ENCODE data around the gene PAQR4. TPM values are rescaled to one million over a fixed set of nuclear protein-coding genes. Genes with fewer than 3 reads are reported as not detected.

The PAQR4 gene
- polyA plus RNA-seq (2012; rRNA removed), result 8.4 and 8.8 TPM in 2 replicates
- polyA plus RNA-seq (2012; cell fraction: cytosol; rRNA removed), result 4.6 and 7.1 TPM in 2 replicates
- polyA plus RNA-seq (2012; cell fraction: nucleus; rRNA removed), result 12.8 and 17.6 TPM in 2 replicates

DNA sequence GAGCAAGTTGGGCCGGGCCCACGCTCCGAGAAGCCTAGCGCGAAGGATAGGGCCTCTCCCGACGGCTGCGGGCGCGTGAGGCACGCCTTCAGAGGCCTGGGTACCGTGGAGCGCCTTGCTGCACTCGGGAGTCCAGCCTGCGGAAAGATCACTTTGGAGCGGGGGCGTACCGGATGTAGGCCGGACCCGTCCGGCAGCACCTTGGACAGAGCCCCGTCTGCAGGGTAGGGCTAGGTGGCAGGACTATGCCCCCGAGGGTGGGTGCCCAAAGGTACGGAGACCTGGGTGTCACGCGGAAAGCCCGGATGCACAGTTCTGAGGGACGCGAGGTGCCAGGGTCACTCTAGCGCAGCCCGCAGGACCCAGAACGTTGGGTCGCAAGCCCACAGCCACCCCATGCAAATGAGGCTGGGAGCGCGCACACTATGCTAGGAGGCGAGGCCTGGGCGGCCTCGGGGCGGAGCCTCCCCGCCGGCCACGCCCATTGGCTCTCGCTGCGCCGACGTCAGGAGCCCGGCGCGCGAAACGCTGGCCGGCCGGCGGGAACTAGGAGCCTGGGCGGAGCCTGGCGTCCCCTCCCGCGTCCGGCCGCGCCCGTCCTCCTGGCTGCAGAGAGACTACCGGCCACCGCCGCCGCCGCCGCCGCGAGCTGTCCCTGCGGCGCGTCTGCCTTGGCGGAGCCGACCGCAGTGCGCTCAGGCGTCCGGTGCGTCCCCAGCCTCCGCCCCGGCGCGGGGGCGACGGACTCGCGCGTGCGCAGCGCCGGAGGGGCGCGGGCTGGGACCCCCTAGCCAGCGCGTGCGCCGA is at the start of gene PAQR4:
TSS of gene PAQR4 (plus strand) at position 611 of the 807 bp plus-strand sequence. CDS start 327 bp downstream, outside the sequence.
- CTCF ChIA-PET, result interaction anchor here (0.6 to 1.7 kb wide), 7 partner anchors 8 to 191 kb away, joined by 3 to 7 read pairs (median 4); no protein-coding TSS in a partner anchor
- 58% methylated on average over 11 of the region's 98 CpGs for WGBS (ENCODE audit: low lambda C conversion rate)

More for the DNA sequence above, at the start of gene PAQR4:
- TF ChIP-seq, protein P1, sequence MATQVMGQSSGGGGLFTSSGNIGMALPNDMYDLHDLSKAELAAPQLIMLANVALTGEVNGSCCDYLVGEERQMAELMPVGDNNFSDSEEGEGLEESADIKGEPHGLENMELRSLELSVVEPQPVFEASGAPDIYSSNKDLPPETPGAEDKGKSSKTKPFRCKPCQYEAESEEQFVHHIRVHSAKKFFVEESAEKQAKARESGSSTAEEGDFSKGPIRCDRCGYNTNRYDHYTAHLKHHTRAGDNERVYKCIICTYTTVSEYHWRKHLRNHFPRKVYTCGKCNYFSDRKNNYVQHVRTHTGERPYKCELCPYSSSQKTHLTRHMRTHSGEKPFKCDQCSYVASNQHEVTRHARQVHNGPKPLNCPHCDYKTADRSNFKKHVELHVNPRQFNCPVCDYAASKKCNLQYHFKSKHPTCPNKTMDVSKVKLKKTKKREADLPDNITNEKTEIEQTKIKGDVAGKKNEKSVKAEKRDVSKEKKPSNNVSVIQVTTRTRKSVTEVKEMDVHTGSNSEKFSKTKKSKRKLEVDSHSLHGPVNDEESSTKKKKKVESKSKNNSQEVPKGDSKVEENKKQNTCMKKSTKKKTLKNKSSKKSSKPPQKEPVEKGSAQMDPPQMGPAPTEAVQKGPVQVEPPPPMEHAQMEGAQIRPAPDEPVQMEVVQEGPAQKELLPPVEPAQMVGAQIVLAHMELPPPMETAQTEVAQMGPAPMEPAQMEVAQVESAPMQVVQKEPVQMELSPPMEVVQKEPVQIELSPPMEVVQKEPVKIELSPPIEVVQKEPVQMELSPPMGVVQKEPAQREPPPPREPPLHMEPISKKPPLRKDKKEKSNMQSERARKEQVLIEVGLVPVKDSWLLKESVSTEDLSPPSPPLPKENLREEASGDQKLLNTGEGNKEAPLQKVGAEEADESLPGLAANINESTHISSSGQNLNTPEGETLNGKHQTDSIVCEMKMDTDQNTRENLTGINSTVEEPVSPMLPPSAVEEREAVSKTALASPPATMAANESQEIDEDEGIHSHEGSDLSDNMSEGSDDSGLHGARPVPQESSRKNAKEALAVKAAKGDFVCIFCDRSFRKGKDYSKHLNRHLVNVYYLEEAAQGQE (IDR thresholded peaks at IDR 0.05; ENCODE audit: low read depth, low read length), result peak; percentile 99
- peak; percentile 35; the same call in 1 of the 2 replicates for TF ChIP-seq RFX5 (IDR thresholded peaks at IDR 0.05; ENCODE audit: low read length)
- TF ChIP-seq ELF1 (IDR thresholded peaks at IDR 0.05), result no peak
- TF ChIP-seq NRF1 (IDR thresholded peaks at IDR 0.05; ENCODE audit: low read depth, low read length), result peak; percentile 61
- TF ChIP-seq, protein P2, sequence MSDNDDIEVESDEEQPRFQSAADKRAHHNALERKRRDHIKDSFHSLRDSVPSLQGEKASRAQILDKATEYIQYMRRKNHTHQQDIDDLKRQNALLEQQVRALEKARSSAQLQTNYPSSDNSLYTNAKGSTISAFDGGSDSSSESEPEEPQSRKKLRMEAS (IDR thresholded peaks at IDR 0.05; ENCODE audit: low read depth), result peak; percentile 41; the same call in 1 of the 2 replicates
- TF ChIP-seq GABPA (IDR thresholded peaks at IDR 0.05; ENCODE audit: low read depth), result peak; percentile 30; the same call in 1 of the 2 replicates
- peak; percentile 42 for TF ChIP-seq MXI1 (IDR thresholded peaks at IDR 0.05; ENCODE audit: low read depth, low read length)
- TF ChIP-seq SIN3A (IDR thresholded peaks at IDR 0.05; ENCODE audit: borderline replicate concordance, low read depth, low read length), result peak; percentile 65; the same call in 1 of the 2 replicates
- TF ChIP-seq POLR2AphosphoS5 (IDR thresholded peaks at IDR 0.05; ENCODE audit: low read depth, low read length), result no peak
- Histone ChIP-seq H4K20me1 (ENCODE audit: insufficient read depth) (peaks cover 31% of the 10 kb centered on the region; the same call in 1 of the 2 replicates), H3F3A (replicated peaks; ENCODE audit: insufficient read depth) (peaks cover 8% of the 10 kb centered on the region), H3K4me3 (ENCODE audit: low read depth in 2 of 2, low read length in 1 of 2) (peak within 1 kb of the TSS; percentile 74 to 80), H3K4me1 (ENCODE audit: control insufficient read depth in 1 of 2, insufficient read depth in 2 of 2, low read depth in 1 of 2, low read length in 1 of 2) (peaks cover 0 to 45% of the 10 kb centered on the region in 2 experiments; a peak in 1 of 4 replicates), H3K4me2 (peak within 1 kb of the TSS; percentile 96), H3K27ac (ENCODE audit: low read depth in 2 of 2, low read length in 1 of 2) (peak within 1 kb of the TSS in 1 of 2 experiments; percentile 67; a peak in 2 of 4 replicates), H2AFZ (ENCODE audit: low read depth) (peak within 1 kb of the TSS; percentile 68), H3K79me2 (ENCODE audit: insufficient read depth) (no peaks in the 10 kb centered on the region; the same call in 1 of the 2 replicates), H3K9ac (peak within 1 kb of the TSS; percentile 68), H3K9me2 (no peaks in the 10 kb centered on the region), H3K27me3 (ENCODE audit: insufficient read depth) (no peaks in the 10 kb centered on the region), H3K9me3 (no peaks in the 10 kb centered on the region), H3K36me3 (replicated peaks in 1 of 2; ENCODE audit: control insufficient read depth in 1 of 2, insufficient read depth in 2 of 2, low read length in 1 of 2) (no peaks in the 10 kb centered on the region)
- DNase-seq, result peak; percentile 98
- POLR2A ChIA-PET, result interaction anchor here (1.9 kb wide), 1 partner anchor 12 kb away, joined by 12 read pairs; the partner anchor contains the start of gene PKMYT1

Measured in SK-N-SH (cell line).